DOHH2 (cell line): Measurements from ENCODE around the gene PEX14.

Source experiments
- EZH2phosphoT487 ChIP-seq: fragments of 200-600 bp; sonication (generic); IDR thresholded peaks from 2 replicates; pipeline ENCODE4 v1.6.1; 2017; ENCODE audit warnings: borderline replicate concordance, mild to moderate bottlenecking, antibody characterized with exemption, low read length, moderate library complexity, mixed read lengths
- TF ChIP-seq, protein P1 (sequence below): fragments of 200-600 bp; sonication (generic); IDR thresholded peaks from one replicate; pipeline ENCODE4 v1.5.1; 2014; ENCODE audit warnings: antibody characterized with exemption, mild to moderate bottlenecking, low read depth, low read length; ENCODE audit not compliant: poor library complexity, severe bottlenecking

DNA sequence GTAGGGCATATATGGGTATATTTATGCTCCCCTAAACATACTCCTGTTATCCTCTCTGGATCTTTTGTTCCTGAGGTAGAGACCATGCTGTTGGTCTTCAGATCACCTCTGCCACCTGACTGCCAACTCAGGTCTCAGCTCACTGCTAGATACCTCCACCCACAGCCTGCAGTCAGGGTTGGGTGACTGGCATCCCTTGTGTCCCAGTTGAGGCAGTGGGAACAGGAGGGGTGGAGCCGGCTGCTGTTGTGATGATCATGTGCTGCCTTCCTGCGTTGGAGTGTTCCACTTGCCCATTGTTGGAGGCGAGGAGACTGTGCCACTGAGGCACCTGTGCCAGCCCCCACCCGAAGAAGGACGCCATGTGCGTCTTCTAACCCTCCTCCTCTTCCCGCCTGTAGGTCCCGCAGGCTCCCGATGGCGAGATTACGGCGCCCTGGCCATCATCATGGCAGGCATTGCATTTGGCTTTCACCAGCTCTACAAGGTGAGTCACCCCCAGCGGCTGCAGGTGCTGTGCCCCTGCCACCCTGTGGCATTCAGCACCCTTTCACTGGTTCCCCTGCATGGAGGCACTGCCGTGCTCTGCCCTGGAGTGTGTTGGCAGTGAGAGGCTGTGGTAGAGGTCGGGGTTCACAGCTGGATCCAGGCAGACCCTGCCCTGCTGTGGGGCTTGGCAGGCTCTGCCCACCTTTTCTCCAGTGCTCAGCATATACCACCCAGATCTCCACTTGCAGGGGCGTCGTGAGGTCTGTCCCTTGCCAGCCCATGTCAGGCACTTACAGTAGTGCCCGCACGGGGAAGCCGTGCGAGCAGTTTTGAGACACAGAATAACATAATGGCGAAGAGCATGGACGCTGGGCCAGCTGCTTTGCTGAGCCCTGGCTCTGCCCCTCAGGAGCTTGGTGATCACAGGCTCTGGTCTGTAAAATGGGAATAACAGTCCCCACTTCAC is 143.5 kb downstream of the PEX14 start:
- TF ChIP-seq, protein P1, sequence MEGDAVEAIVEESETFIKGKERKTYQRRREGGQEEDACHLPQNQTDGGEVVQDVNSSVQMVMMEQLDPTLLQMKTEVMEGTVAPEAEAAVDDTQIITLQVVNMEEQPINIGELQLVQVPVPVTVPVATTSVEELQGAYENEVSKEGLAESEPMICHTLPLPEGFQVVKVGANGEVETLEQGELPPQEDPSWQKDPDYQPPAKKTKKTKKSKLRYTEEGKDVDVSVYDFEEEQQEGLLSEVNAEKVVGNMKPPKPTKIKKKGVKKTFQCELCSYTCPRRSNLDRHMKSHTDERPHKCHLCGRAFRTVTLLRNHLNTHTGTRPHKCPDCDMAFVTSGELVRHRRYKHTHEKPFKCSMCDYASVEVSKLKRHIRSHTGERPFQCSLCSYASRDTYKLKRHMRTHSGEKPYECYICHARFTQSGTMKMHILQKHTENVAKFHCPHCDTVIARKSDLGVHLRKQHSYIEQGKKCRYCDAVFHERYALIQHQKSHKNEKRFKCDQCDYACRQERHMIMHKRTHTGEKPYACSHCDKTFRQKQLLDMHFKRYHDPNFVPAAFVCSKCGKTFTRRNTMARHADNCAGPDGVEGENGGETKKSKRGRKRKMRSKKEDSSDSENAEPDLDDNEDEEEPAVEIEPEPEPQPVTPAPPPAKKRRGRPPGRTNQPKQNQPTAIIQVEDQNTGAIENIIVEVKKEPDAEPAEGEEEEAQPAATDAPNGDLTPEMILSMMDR, result no peak
- TF ChIP-seq EZH2phosphoT487, result no peak
